Right lobe of liver (tissue), 4 donors: Measurements from ENCODE around the gene SBF2.

Experiments
- CTCF ChIP-seq, 4 donors: fragments of 200-600 bp in 3 of 4; fragments of 450-650 bp in 1 of 4; IDR thresholded peaks; one replicate each; pipeline versions ENCODE4 v1.5.1 to v1.8.0; 2016 to 2022; ENCODE audit warnings: antibody characterized with exemption in 4 of 4, mild to moderate bottlenecking in 2 of 4
- POLR2A ChIP-seq: fragments of 450-650 bp; IDR thresholded peaks from one replicate; pipeline ENCODE4 v1.6.1; 2017; ENCODE audit warnings: antibody characterized with exemption, mild to moderate bottlenecking
- donor health status: DM: no; HTN: no; CAD: no.
- donor health status: DM: no; HTN: no; CAD: no.
- donor health status: DM: no; HTN: yes; CAD: no.

GRCh38 chr11:10310301-10310841 lies 16.4 kb upstream of the SBF2 start:
- no peak for TF ChIP-seq POLR2A
- TF ChIP-seq CTCF (IDR thresholded peaks at IDR 0.05), result no peak
